OCI-LY3 (cell line): ENCODE data around the gene CD19.

ENCODE experiments used
- CTCF ChIP-seq: fragments of 200-600, 300-600 bp; sonication (generic); IDR thresholded peaks from 2 replicates; pipeline ENCODE4 v1.5.1; 2014; ENCODE audit warnings: antibody characterized with exemption, low read length, low read depth
- EZH2phosphoT487 ChIP-seq: fragments of 200-600 bp; shearing (Covaris generic); IDR thresholded peaks from 2 replicates; pipeline ENCODE4 v1.6.1; 2018; ENCODE audit warnings: antibody characterized with exemption, mixed run types, low read depth

- TF ChIP-seq EZH2phosphoT487: no peak
- no peak for TF ChIP-seq CTCF
These were observed 1.1 kb upstream of the CD19 start for GRCh38 chr16:28930652-28931051.
